HG03066 (cell line): ENCODE measurements around the gene RGCC.

Experiments
- ATAC-seq: cut with Tn5 transposase; IDR thresholded peaks from one replicate; pipeline ENCODE4 v1.9.1; 2021; ENCODE audit warnings: low read depth; ENCODE audit not compliant: unreplicated experiment

RGCC gene

GRCh38 chr13:41513600-41513999 is 56.2 kb downstream of the RGCC start:
- ATAC-seq: no peak

- ATAC-seq: no peak
Observed at GRCh38 chr13:41514853-41515395, 57.6 kb downstream of the RGCC start.

- no peak for ATAC-seq
Observed at GRCh38 chr13:41515491-41516139, 58.3 kb downstream of the RGCC start.

- no peak for ATAC-seq
Observed at GRCh38 chr13:41516166-41516565, 58.8 kb downstream of the RGCC start.

- ATAC-seq: no peak
Observed at GRCh38 chr13:41516760-41517159, 59.4 kb downstream of the RGCC start.

- no peak for ATAC-seq
Observed at GRCh38 chr13:41520016-41520659, 62.8 kb downstream of the RGCC start.
